ENCODE data around the gene BCL11B.

The BCL11B gene

GRCh38 chr14:99205086-99205688 is 66.8 kb downstream of the BCL11B start:
- H3K4me1 ChIP-seq (ENCODE audit: control insufficient read depth, insufficient read depth, low read length), result no peaks in the 10 kb centered on the region
- no peaks in the 10 kb centered on the region for H3K27me3 ChIP-seq (ENCODE audit: control insufficient read depth, insufficient read depth, low read length)

GRCh38 chr14:99203801-99204200 is 68.2 kb downstream of the BCL11B start:
- no peaks in the 10 kb centered on the region for H3K4me1 ChIP-seq (ENCODE audit: control insufficient read depth, insufficient read depth, low read length)
- no peaks in the 10 kb centered on the region for H3K27me3 ChIP-seq (ENCODE audit: control insufficient read depth, insufficient read depth, low read length)
- no peak overlapping the region for H3K4me3 ChIP-seq (ENCODE audit: low read depth, low read length)
- no peaks in the 10 kb centered on the region for H3K36me3 ChIP-seq (ENCODE audit: control insufficient read depth, insufficient read depth, low read length)
- H3K9ac ChIP-seq (ENCODE audit: low read depth, low read length), result no peak overlapping the region
- no peaks in the 10 kb centered on the region for H3K9me3 ChIP-seq (ENCODE audit: control insufficient read depth, insufficient read depth, low read length)

More at GRCh38 chr14:99205086-99205688, 66.8 kb downstream of the BCL11B start:
- Histone ChIP-seq H3K9me3 (ENCODE audit: control insufficient read depth, insufficient read depth, low read length) (no peaks in the 10 kb centered on the region), H3K36me3 (ENCODE audit: control insufficient read depth, insufficient read depth, low read length) (no peaks in the 10 kb centered on the region), H3K4me3 (ENCODE audit: low read depth, low read length) (no peak overlapping the region), H3K9ac (ENCODE audit: low read depth, low read length) (no peak overlapping the region)

DNA sequence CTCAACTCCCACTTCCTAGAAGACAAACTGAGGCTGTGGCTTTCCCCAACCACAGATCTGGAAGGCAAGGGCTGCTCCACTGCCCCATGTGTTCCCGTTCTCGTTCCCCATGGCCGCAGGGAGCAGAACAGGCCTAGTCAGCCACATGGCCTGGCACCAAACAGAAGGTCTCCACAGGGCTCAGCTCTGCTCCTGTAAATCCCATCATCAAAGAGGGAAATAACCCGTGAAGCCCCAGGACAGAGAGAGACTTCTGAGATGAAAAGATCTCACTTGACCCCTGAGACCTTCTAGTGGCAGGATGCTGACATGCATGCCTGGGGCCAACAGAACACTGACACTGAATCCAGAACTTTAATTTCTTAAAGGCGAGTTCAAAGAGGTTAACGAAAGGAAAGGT is 68.9 kb downstream of the BCL11B start:
- Histone ChIP-seq H3K9ac (ENCODE audit: low read depth, low read length) (no peak overlapping the region), H3K36me3 (ENCODE audit: control insufficient read depth, insufficient read depth, low read length) (no peaks in the 10 kb centered on the region), H3K27me3 (ENCODE audit: control insufficient read depth, insufficient read depth, low read length) (no peaks in the 10 kb centered on the region), H3K4me3 (ENCODE audit: low read depth, low read length) (no peak overlapping the region), H3K4me1 (ENCODE audit: control insufficient read depth, insufficient read depth, low read length) (no peaks in the 10 kb centered on the region), H3K9me3 (ENCODE audit: control insufficient read depth, insufficient read depth, low read length) (no peaks in the 10 kb centered on the region)

DNA sequence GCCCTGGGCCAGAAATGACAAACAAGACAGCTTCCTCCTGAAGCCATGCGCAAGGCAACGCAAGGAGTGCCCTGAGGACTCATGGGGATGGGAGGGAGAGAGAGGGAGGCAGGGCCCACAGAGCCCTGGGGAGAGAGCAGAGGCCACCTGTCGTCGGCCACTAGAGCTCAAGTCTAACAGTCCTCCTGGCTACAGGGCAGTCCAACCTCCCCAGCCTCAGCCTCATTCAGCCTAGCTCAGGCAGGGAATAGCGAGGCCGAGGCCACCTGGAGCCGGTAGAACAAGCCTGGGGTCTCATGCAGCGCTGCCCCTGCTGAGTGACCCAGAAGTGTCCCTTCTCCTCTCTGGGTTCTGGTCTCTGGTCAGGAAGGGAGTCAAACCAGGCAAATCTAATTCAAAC is 69.5 kb downstream of the BCL11B start:
- no peak overlapping the region for H3K9ac ChIP-seq (ENCODE audit: low read depth, low read length)
- no peaks in the 10 kb centered on the region for H3K9me3 ChIP-seq (ENCODE audit: control insufficient read depth, insufficient read depth, low read length)
- H3K4me3 ChIP-seq (ENCODE audit: low read depth, low read length), result no peak overlapping the region
- H3K36me3 ChIP-seq (ENCODE audit: control insufficient read depth, insufficient read depth, low read length), result no peaks in the 10 kb centered on the region
- H3K4me1 ChIP-seq (ENCODE audit: control insufficient read depth, insufficient read depth, low read length), result no peaks in the 10 kb centered on the region
- H3K27me3 ChIP-seq (ENCODE audit: control insufficient read depth, insufficient read depth, low read length), result no peaks in the 10 kb centered on the region

DNA sequence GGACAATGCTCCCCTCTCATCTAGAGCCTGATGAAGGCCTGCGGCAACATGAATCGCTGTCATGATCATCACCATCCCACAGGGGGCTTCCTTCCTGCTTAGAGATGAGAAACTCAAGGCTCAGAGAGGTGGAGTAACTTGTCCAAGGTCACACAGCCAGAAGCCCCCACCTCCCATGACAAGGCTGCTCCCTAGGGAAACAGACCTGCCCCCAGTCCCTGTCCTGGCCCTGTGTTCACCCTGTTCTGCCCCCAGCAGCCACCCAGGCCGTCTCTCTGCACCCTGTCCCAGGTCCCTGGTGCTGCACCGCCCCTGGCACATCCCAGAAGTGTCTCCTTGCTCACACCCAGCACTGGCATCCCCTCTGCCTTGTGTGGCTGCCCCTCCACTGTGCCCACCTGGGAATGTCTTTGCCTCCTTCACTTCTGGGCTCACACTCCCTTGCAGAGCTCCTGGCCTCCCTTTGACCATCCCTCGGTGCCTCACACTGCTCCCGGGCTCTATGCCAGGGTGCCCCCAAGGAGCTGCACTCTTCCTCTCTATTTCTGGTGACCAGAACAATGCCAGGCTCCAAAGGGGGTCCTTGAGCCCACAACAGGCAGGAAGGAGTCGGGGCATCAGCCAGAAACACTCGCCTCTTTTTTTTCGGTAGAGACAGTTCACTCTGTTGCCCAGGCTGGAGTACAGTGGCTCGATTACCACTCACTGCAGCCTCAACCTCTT is 70.5 kb downstream of the BCL11B start:
- Histone ChIP-seq H3K9me3 (ENCODE audit: control insufficient read depth, insufficient read depth, low read length) (no peaks in the 10 kb centered on the region), H3K9ac (ENCODE audit: low read depth, low read length) (no peak overlapping the region), H3K27me3 (ENCODE audit: control insufficient read depth, insufficient read depth, low read length) (no peaks in the 10 kb centered on the region), H3K4me3 (ENCODE audit: low read depth, low read length) (no peak overlapping the region), H3K36me3 (ENCODE audit: control insufficient read depth, insufficient read depth, low read length) (no peaks in the 10 kb centered on the region), H3K4me1 (ENCODE audit: control insufficient read depth, insufficient read depth, low read length) (no peaks in the 10 kb centered on the region)

DNA sequence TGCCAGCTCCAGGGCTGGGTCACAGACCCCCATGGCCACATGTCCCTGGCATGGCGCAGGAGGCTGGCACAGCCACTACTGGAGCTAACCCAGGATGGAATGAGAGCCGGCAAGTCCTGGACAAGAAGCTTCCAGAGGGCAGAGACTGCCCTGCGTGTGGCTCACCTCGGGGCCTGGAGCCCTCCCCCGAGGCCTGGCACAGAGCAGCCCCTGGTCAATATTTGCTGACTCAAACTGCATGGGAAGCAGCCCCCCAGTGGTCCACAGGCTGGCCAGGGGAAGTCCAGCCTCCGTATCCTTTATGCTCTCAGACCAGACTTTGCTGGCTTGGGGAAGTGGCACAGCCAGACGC is 71.4 kb downstream of the BCL11B start:
- H3K27me3 ChIP-seq (ENCODE audit: control insufficient read depth, insufficient read depth, low read length), result no peaks in the 10 kb centered on the region
- no peaks in the 10 kb centered on the region for H3K36me3 ChIP-seq (ENCODE audit: control insufficient read depth, insufficient read depth, low read length)
- H3K4me3 ChIP-seq (ENCODE audit: low read depth, low read length), result no peak overlapping the region
- no peak overlapping the region for H3K9ac ChIP-seq (ENCODE audit: low read depth, low read length)
- no peaks in the 10 kb centered on the region for H3K9me3 ChIP-seq (ENCODE audit: control insufficient read depth, insufficient read depth, low read length)
- H3K4me1 ChIP-seq (ENCODE audit: control insufficient read depth, insufficient read depth, low read length), result no peaks in the 10 kb centered on the region

DNA sequence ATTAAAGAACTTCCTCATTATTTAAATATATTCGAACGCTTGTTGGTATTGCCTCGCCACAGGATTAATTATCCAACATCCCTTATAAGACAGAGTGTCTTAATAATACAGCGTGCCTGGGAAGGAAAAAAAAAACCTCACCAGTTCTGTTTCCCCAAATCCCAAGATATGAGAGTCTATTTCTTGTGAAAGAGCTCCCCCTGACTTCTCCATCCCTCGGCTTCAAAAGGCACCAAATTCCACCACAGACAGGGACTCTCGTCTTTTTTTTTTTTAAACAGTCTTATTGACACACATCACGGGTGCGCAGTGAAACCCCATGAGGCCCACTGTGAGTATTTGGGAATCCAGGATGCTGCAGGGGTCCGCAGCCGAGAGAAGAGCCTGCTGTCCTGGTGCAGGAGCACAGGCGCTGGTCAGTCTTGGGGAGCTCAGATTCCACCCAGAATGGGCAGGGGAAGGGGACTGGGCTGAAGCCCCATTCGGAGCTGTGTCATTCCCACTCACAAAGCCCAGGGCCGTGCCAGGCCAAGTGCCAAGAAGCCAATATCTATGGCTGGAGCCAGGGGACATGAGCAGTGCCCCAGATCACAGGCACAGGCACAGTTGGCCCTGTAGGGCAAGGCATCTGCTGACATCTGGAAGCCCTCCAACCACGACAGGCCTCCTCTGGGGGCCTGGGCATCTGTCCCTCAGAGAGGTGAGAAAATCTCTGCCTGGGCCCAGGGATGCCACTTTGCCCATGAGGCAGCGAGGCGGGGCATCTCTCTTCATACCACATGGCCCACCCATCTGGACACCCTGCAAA is 71.9 kb downstream of the BCL11B start:
- Histone ChIP-seq H3K9ac (ENCODE audit: low read depth, low read length) (no peak overlapping the region), H3K36me3 (ENCODE audit: control insufficient read depth, insufficient read depth, low read length) (no peaks in the 10 kb centered on the region), H3K4me3 (ENCODE audit: low read depth, low read length) (no peak overlapping the region), H3K9me3 (ENCODE audit: control insufficient read depth, insufficient read depth, low read length) (no peaks in the 10 kb centered on the region), H3K27me3 (ENCODE audit: control insufficient read depth, insufficient read depth, low read length) (no peaks in the 10 kb centered on the region), H3K4me1 (ENCODE audit: control insufficient read depth, insufficient read depth, low read length) (no peaks in the 10 kb centered on the region)

DNA sequence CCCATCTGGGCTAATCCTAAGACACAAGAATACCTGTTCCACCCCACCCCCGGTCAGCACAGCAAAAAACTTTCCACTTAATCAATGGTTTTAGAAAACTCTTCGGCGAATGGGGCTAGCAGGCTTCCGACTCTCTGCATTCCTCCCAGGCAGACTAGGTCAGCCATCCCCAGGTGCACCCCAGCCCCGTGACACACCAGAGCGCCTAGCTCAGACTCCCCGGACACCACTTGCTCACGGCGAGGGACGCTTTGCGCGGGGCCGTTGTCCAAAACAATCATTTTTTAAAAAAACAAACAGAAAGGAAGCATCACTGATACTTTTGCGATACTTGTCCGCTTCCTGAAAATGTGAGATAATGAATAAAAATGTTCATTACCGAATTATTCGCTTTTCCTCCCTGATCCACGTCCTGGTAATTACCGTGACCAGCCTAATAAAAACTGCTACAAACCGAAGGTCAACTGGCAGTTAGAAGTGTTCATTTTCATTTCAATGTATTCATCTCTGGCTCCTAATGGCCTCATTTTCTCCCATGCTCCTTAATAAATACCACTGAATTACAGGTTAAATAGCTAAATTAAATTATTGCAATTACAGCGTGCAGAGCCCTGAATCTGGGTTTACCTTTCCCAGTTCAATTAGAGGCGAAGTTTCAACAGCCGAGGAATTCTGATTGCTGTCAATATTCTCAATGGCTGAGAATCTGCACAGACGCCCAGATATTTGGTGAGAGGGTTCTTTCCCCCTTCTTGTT is 73.1 kb downstream of the BCL11B start:
- H3K4me1 ChIP-seq (ENCODE audit: control insufficient read depth, insufficient read depth, low read length), result no peaks in the 10 kb centered on the region
- no peaks in the 10 kb centered on the region for H3K9me3 ChIP-seq (ENCODE audit: control insufficient read depth, insufficient read depth, low read length)
- H3K9ac ChIP-seq (ENCODE audit: low read depth, low read length), result no peak overlapping the region
- H3K27me3 ChIP-seq (ENCODE audit: control insufficient read depth, insufficient read depth, low read length), result no peaks in the 10 kb centered on the region
- no peak overlapping the region for H3K4me3 ChIP-seq (ENCODE audit: low read depth, low read length)
- no peaks in the 10 kb centered on the region for H3K36me3 ChIP-seq (ENCODE audit: control insufficient read depth, insufficient read depth, low read length)

GRCh38 chr14:99196310-99196650 is 75.7 kb downstream of the BCL11B start:
- H3K9me3 ChIP-seq (ENCODE audit: control insufficient read depth, insufficient read depth, low read length), result no peaks in the 10 kb centered on the region

GRCh38 chr14:99195602-99196309 is 76.2 kb downstream of the BCL11B start:
- Histone ChIP-seq H3K27me3 (ENCODE audit: control insufficient read depth, insufficient read depth, low read length) (no peaks in the 10 kb centered on the region), H3K9me3 (ENCODE audit: control insufficient read depth, insufficient read depth, low read length) (no peaks in the 10 kb centered on the region), H3K9ac (ENCODE audit: low read depth, low read length) (no peak overlapping the region), H3K4me1 (ENCODE audit: control insufficient read depth, insufficient read depth, low read length) (no peaks in the 10 kb centered on the region), H3K36me3 (ENCODE audit: control insufficient read depth, insufficient read depth, low read length) (no peaks in the 10 kb centered on the region), H3K4me3 (ENCODE audit: low read depth, low read length) (no peak overlapping the region)

More at GRCh38 chr14:99196310-99196650, 75.7 kb downstream of the BCL11B start:
- no peak overlapping the region for H3K4me3 ChIP-seq (ENCODE audit: low read depth, low read length)
- H3K27me3 ChIP-seq (ENCODE audit: control insufficient read depth, insufficient read depth, low read length), result no peaks in the 10 kb centered on the region
- no peaks in the 10 kb centered on the region for H3K4me1 ChIP-seq (ENCODE audit: control insufficient read depth, insufficient read depth, low read length)
- H3K9ac ChIP-seq (ENCODE audit: low read depth, low read length), result no peak overlapping the region
- no peaks in the 10 kb centered on the region for H3K36me3 ChIP-seq (ENCODE audit: control insufficient read depth, insufficient read depth, low read length)

DNA sequence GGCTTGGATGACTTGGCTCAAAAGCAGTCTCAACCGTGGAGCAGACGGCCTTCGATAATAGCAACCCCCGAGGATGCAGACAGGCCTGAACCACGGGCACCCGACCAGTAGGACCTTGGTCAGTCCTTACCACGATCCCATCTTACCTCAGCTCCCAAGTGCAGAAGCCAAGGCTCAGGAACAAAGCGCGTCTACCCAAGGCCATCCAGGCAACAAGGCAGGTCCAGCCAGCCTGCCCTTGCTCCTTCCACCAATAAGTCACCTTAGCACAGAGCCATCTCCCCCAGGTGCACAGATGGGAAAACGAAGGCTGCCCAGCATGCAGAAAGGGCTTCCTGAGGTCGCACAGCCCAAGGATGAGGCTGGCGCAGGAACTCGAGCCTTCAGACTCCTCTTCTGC is 77.3 kb downstream of the BCL11B start:
- Histone ChIP-seq H3K9ac (ENCODE audit: low read depth, low read length) (no peak overlapping the region), H3K36me3 (ENCODE audit: control insufficient read depth, insufficient read depth, low read length) (no peaks in the 10 kb centered on the region), H3K4me1 (ENCODE audit: control insufficient read depth, insufficient read depth, low read length) (no peaks in the 10 kb centered on the region), H3K4me3 (ENCODE audit: low read depth, low read length) (no peak overlapping the region), H3K9me3 (ENCODE audit: control insufficient read depth, insufficient read depth, low read length) (no peaks in the 10 kb centered on the region), H3K27me3 (ENCODE audit: control insufficient read depth, insufficient read depth, low read length) (no peaks in the 10 kb centered on the region)
